GM23338 (cell line): Measurements from ENCODE around the gene WNT2B. TPM values are rescaled to one million over a fixed set of nuclear protein-coding genes. Genes with fewer than 3 reads are reported as not detected.

Experiments
- ATAC-seq: fragments of 200-7000 bp; cut with Tn5 transposase; 3 replicates; pipeline ENCODE4 v1.9.1; 2020
- DNase-seq: peaks from one replicate; pipeline ENCODE4 v3.0.0-alpha.2; 2015; ENCODE audit warnings: low spot score
- H2AFZ ChIP-seq: fragments of 200-600 bp; sonication (generic); 2 replicates; pipeline ENCODE4 v1.8.0; 2016; ENCODE audit warnings: antibody characterized with exemption, mild to moderate bottlenecking, moderate library complexity
- H3F3A ChIP-seq: fragments of 200-600 bp; sonication (generic); replicated peaks from 2 replicates; pipeline ENCODE4 v1.8.0; 2017; ENCODE audit warnings: antibody characterized with exemption, mixed run types, low read depth
- H3K27ac ChIP-seq: fragments of 200-600 bp; sonication (generic); 2 replicates; pipeline ENCODE4 v1.6.1; 2016; ENCODE audit warnings: low read depth
- H3K27me3 ChIP-seq: fragments of 200-600 bp; sonication (generic); 2 replicates; pipeline ENCODE4 v1.8.0; 2016; ENCODE audit warnings: mild to moderate bottlenecking, mixed run types, moderate library complexity; ENCODE audit not compliant: insufficient read depth
- H3K36me3 ChIP-seq: fragments of 200-600 bp; sonication (generic); 2 replicates; pipeline ENCODE4 v1.8.0; 2016; ENCODE audit warnings: mild to moderate bottlenecking; ENCODE audit not compliant: insufficient read depth
- H3K4me1 ChIP-seq: fragments of 200-600 bp; sonication (generic); 2 replicates; pipeline ENCODE4 v1.8.0; 2016; ENCODE audit warnings: mild to moderate bottlenecking, moderate library complexity; ENCODE audit not compliant: insufficient read depth
- H3K4me2 ChIP-seq: fragments of 200-600 bp; sonication (generic); 2 replicates; pipeline ENCODE4 v1.7.1; 2017; ENCODE audit warnings: mixed run types
- H3K4me3 ChIP-seq: fragments of 200-600 bp; sonication (generic); 2 replicates; pipeline ENCODE4 v1.6.1; 2016; ENCODE audit warnings: mixed run types
- H3K79me2 ChIP-seq: fragments of 200-600 bp; sonication (generic); replicated peaks from 2 replicates; pipeline ENCODE4 v1.8.0; 2017; ENCODE audit warnings: mild to moderate bottlenecking; ENCODE audit not compliant: insufficient read depth
- H3K9me2 ChIP-seq: fragments of 200-600 bp; sonication (generic); 2 replicates; pipeline ENCODE4 v1.8.0; 2017; ENCODE audit not compliant: insufficient read depth
- H4K20me1 ChIP-seq: fragments of 200-600 bp; sonication (generic); replicated peaks from 2 replicates; pipeline ENCODE4 v1.8.0; 2017; ENCODE audit warnings: mild to moderate bottlenecking; ENCODE audit not compliant: insufficient read depth
- H3K27ac Mint-ChIP-seq: 2 replicates; pipeline ENCODE4 v1.8.0; 2020; ENCODE audit warnings: inconsistent platforms, mild to moderate bottlenecking, moderate library complexity, mixed read lengths
- H3K27me3 Mint-ChIP-seq: 3 replicates; pipeline ENCODE4 v1.8.0; 2022; ENCODE audit warnings: low read depth, mild to moderate bottlenecking, moderate library complexity, mixed read lengths, inconsistent platforms; ENCODE audit not compliant: insufficient read depth, poor library complexity
- H3K36me3 Mint-ChIP-seq: 3 replicates; pipeline ENCODE4 v1.8.0; 2021; ENCODE audit warnings: low read depth, mild to moderate bottlenecking, inconsistent platforms, moderate library complexity, mixed read lengths
- H3K4me1 Mint-ChIP-seq: 3 replicates; pipeline ENCODE4 v1.8.0; 2020; ENCODE audit warnings: mild to moderate bottlenecking, inconsistent platforms, mixed read lengths
- H3K4me3 Mint-ChIP-seq: 3 replicates; pipeline ENCODE4 v1.8.0; 2021; ENCODE audit warnings: moderate library complexity, mild to moderate bottlenecking, inconsistent platforms, mixed read lengths
- H3K9me3 Mint-ChIP-seq: 3 replicates; pipeline ENCODE4 v1.8.0; 2020; ENCODE audit warnings: moderate library complexity, mild to moderate bottlenecking, inconsistent platforms, mixed read lengths
- CREB1 ChIP-seq: fragments of 250-450 bp; sonication (Bioruptor Pico); IDR thresholded peaks from 2 replicates; pipeline ENCODE4 v1.5.0; 2020; ENCODE audit warnings: low read depth, mild to moderate bottlenecking, moderate library complexity
- EZH2 ChIP-seq: fragments of 200-600 bp; sonication (generic); IDR thresholded peaks from one replicate; pipeline ENCODE4 v1.8.0; 2017; ENCODE audit warnings: antibody characterized with exemption, mild to moderate bottlenecking, low read depth; ENCODE audit not compliant: unreplicated experiment
- EZH2phosphoT487 ChIP-seq: fragments of 200-600 bp; sonication (generic); IDR thresholded peaks from one replicate; pipeline ENCODE4 v1.8.1; 2018; ENCODE audit warnings: antibody characterized with exemption; ENCODE audit not compliant: unreplicated experiment
- JUNB ChIP-seq: IDR thresholded peaks from one replicate; pipeline ENCODE4 v1.6.1; 2016; ENCODE audit warnings: antibody characterized with exemption; ENCODE audit not compliant: unreplicated experiment
- POLR2AphosphoS5 ChIP-seq: IDR thresholded peaks from 2 replicates; pipeline ENCODE4 v1.6.1; 2016; ENCODE audit warnings: antibody characterized with exemption, low read depth
- REST ChIP-seq: IDR thresholded peaks from one replicate; pipeline ENCODE4 v1.6.1; 2018; ENCODE audit warnings: antibody characterized with exemption; ENCODE audit not compliant: unreplicated experiment
- STAT1 ChIP-seq: IDR thresholded peaks from one replicate; pipeline ENCODE4 v1.6.1; 2016; ENCODE audit warnings: antibody characterized with exemption; ENCODE audit not compliant: unreplicated experiment
- ZNF114 ChIP-seq: fragments of 250-450 bp; sonication (Bioruptor Pico); IDR thresholded peaks from 2 replicates; pipeline ENCODE4 v1.5.0; 2020; ENCODE audit warnings: mild to moderate bottlenecking, moderate library complexity
- ZNF331 ChIP-seq: fragments of 250-450 bp; sonication (Bioruptor Pico); IDR thresholded peaks from 2 replicates; pipeline ENCODE4 v1.5.0; 2020; ENCODE audit warnings: low read depth, mild to moderate bottlenecking, moderate library complexity
- polyA plus RNA-seq: library from polyadenylated mRNA; unstranded; fragments of >200 nt; fragmentation: Nextera tagmentation; extraction: Ambion mirVana; gene quantifications from 2 replicates; pipeline ENCODE4 v1.2.1, GENCODE V29; 2016
- total RNA-seq: library from RNA; depleted of rRNA; stranded (reverse); fragments of >200 nt; shearing (Covaris generic); gene quantifications from 2 replicates; pipeline ENCODE4 v1.2.3, GENCODE V29; 2014
- TF ChIP-seq, protein P1 (sequence below): fragments of 250-450 bp; sonication (Bioruptor Pico); IDR thresholded peaks from 2 replicates; pipeline ENCODE4 v1.5.0; 2020; ENCODE audit warnings: mild to moderate bottlenecking, moderate library complexity
- TF ChIP-seq, protein P2 (sequence below): IDR thresholded peaks from 2 replicates; pipeline ENCODE4 v1.6.1; 2016; ENCODE audit warnings: antibody characterized with exemption

Gene WNT2B
- total and polyA plus RNA-seq, 2 experiments from 2014 or later = 0.50 to 0.90 TPM

- no peak for TF ChIP-seq REST
- no peak for TF ChIP-seq ZNF114 (CRISPR knock-in tag)
These were observed 16.7 kb upstream of the WNT2B start (continued) for GRCh38 chr1:112492076-112492475.

- H3K27me3 ChIP-seq = no peaks in the 10 kb centered on the region
- H3K27ac ChIP-seq = no peak overlapping the region
- H3K9me2 ChIP-seq = no peaks in the 10 kb centered on the region
- Mint-ChIP-seq H3K9me3 (no peaks in the 10 kb centered on the region), H3K27ac (no peak overlapping the region), H3K4me3 (no peak overlapping the region), H3K36me3 (no peaks in the 10 kb centered on the region), H3K4me1 (no peaks in the 10 kb centered on the region), H3K27me3 (no peaks in the 10 kb centered on the region)
- no peak overlapping the region for H3K4me2 ChIP-seq
- no peak overlapping the region for H3K4me3 ChIP-seq
- no peaks in the 10 kb centered on the region; the same call in 1 of the 2 replicates for H4K20me1 ChIP-seq
- no peak for ATAC-seq
- DNase-seq = no peak
- no peaks in the 10 kb centered on the region for H3K79me2 ChIP-seq
- no peak overlapping the region for H2AFZ ChIP-seq
- no peaks in the 10 kb centered on the region for H3F3A ChIP-seq
- no peaks in the 10 kb centered on the region for H3K36me3 ChIP-seq
- no peaks in the 10 kb centered on the region for H3K4me1 ChIP-seq
- TF ChIP-seq CREB1 (CRISPR knock-in tag) (no peak), EZH2 (no peak), EZH2phosphoT487 (no peak), JUNB (no peak), STAT1 (no peak), ZNF114 (CRISPR knock-in tag) (no peak), POLR2AphosphoS5 (no peak), ZNF331 (no peak), REST (no peak)
- TF ChIP-seq, protein P1, sequence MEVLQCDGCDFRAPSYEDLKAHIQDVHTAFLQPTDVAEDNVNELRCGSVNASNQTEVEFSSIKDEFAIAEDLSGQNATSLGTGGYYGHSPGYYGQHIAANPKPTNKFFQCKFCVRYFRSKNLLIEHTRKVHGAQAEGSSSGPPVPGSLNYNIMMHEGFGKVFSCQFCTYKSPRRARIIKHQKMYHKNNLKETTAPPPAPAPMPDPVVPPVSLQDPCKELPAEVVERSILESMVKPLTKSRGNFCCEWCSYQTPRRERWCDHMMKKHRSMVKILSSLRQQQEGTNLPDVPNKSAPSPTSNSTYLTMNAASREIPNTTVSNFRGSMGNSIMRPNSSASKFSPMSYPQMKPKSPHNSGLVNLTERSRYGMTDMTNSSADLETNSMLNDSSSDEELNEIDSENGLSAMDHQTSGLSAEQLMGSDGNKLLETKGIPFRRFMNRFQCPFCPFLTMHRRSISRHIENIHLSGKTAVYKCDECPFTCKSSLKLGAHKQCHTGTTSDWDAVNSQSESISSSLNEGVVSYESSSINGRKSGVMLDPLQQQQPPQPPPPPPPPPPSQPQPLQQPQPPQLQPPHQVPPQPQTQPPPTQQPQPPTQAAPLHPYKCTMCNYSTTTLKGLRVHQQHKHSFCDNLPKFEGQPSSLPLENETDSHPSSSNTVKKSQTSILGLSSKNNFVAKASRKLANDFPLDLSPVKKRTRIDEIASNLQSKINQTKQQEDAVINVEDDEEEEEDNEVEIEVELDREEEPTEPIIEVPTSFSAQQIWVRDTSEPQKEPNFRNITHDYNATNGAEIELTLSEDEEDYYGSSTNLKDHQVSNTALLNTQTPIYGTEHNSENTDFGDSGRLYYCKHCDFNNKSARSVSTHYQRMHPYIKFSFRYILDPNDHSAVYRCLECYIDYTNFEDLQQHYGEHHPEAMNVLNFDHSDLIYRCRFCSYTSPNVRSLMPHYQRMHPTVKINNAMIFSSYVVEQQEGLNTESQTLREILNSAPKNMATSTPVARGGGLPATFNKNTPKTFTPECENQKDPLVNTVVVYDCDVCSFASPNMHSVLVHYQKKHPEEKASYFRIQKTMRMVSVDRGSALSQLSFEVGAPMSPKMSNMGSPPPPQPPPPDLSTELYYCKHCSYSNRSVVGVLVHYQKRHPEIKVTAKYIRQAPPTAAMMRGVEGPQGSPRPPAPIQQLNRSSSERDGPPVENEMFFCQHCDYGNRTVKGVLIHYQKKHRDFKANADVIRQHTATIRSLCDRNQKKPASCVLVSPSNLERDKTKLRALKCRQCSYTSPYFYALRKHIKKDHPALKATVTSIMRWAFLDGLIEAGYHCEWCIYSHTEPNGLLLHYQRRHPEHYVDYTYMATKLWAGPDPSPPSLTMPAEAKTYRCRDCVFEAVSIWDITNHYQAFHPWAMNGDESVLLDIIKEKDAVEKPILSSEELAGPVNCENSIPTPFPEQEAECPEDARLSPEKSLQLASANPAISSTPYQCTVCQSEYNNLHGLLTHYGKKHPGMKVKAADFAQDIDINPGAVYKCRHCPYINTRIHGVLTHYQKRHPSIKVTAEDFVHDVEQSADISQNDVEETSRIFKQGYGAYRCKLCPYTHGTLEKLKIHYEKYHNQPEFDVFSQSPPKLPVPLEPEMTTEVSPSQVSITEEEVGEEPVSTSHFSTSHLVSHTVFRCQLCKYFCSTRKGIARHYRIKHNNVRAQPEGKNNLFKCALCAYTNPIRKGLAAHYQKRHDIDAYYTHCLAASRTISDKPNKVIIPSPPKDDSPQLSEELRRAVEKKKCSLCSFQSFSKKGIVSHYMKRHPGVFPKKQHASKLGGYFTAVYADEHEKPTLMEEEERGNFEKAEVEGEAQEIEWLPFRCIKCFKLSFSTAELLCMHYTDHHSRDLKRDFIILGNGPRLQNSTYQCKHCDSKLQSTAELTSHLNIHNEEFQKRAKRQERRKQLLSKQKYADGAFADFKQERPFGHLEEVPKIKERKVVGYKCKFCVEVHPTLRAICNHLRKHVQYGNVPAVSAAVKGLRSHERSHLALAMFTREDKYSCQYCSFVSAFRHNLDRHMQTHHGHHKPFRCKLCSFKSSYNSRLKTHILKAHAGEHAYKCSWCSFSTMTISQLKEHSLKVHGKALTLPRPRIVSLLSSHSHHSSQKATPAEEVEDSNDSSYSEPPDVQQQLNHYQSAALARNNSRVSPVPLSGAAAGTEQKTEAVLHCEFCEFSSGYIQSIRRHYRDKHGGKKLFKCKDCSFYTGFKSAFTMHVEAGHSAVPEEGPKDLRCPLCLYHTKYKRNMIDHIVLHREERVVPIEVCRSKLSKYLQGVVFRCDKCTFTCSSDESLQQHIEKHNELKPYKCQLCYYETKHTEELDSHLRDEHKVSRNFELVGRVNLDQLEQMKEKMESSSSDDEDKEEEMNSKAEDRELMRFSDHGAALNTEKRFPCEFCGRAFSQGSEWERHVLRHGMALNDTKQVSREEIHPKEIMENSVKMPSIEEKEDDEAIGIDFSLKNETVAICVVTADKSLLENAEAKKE (CRISPR knock-in tag) = no peak
- TF ChIP-seq, protein P2, sequence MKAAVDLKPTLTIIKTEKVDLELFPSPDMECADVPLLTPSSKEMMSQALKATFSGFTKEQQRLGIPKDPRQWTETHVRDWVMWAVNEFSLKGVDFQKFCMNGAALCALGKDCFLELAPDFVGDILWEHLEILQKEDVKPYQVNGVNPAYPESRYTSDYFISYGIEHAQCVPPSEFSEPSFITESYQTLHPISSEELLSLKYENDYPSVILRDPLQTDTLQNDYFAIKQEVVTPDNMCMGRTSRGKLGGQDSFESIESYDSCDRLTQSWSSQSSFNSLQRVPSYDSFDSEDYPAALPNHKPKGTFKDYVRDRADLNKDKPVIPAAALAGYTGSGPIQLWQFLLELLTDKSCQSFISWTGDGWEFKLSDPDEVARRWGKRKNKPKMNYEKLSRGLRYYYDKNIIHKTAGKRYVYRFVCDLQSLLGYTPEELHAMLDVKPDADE = no peak
These were observed 15.4 kb upstream of the WNT2B start for GRCh38 chr1:112493351-112493750.
